Dendritic cell treated with granulocyte-macrophage colony-stimulating factor and Interleukin-4, amounts not matched to agents 40 ng/mL and 50 ng/mL, for 4 days (primary cell): ENCODE results near the gene GAS2L2.

Experiments used
- H3K27ac Mint-ChIP-seq: one replicate; pipeline ENCODE4 v1.8.0; 2022; ENCODE audit warnings: mild to moderate bottlenecking, mixed read lengths
- H3K27me3 Mint-ChIP-seq: one replicate; pipeline ENCODE4 v1.8.0; 2022; ENCODE audit warnings: mild to moderate bottlenecking, mixed read lengths
- H3K36me3 Mint-ChIP-seq: one replicate; pipeline ENCODE4 v1.8.0; 2022; ENCODE audit warnings: low read depth, mixed read lengths
- H3K4me1 Mint-ChIP-seq: one replicate; pipeline ENCODE4 v1.8.0; 2022; ENCODE audit warnings: low read depth, mixed read lengths
- H3K4me3 Mint-ChIP-seq: one replicate; pipeline ENCODE4 v1.8.0; 2022; ENCODE audit warnings: mild to moderate bottlenecking, moderate library complexity, mixed read lengths
- H3K9me3 Mint-ChIP-seq: one replicate; pipeline ENCODE4 v1.8.0; 2022; ENCODE audit warnings: mixed read lengths
- intact Hi-C: fragments of 100-400 bp; cut with micrococcal nuclease; formaldehyde crosslinking; loops from one replicate; pipeline ENCODE4 v1.15.0; 2022

Gene GAS2L2

DNA sequence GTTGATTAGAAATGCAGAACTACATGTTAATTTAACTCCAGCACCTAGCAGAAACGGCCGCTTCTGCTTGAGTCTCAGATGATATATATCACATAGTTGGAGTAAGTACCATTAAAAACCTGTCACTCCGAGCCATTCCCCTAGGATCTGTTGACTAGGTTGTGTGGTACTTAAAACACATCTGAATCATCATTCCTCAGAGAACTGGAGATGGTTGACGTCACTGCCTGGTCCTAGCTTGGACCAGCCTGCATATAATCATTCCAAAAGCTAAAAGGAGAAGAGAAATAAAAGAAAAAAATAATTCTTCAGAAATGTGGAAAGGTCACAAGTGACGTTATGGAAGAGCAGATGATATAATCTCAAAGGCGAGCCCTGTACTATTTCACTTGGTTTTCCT lies 52.9 kb downstream of the GAS2L2 start:
- Mint-ChIP-seq H3K36me3 (peaks cover 41% of the 10 kb centered on the region), H3K9me3 (peaks cover 8% of the 10 kb centered on the region), H3K4me3 (no peak overlapping the region), H3K4me1 (no peaks in the 10 kb centered on the region), H3K27ac (no peak overlapping the region), H3K27me3 (no peaks in the 10 kb centered on the region)
- intact Hi-C loops, result no loop called here

DNA sequence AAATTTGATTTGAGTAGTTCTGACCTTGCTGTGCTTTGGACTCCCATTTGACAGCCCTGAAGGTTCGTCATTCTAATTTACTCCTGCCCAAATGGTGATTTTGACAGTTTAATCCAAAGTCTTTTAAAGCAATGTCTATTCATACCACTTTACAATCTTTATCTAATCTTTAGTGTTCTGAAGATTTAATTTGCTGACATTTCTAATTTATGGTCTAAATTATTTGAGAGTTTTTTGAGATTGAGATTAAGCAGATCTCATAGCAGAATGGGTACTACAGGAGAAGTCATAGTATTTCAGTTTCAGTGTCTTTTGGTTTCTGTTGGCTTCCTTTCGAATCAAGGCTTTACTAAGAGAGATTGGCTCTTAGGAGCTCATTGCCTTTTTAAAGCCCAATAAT lies 54.2 kb downstream of the GAS2L2 start:
- H3K4me1 Mint-ChIP-seq, result no peaks in the 10 kb centered on the region
- no peaks in the 10 kb centered on the region for H3K27me3 Mint-ChIP-seq
- H3K36me3 Mint-ChIP-seq, result peaks cover 54% of the 10 kb centered on the region
- H3K4me3 Mint-ChIP-seq, result no peak overlapping the region
- H3K27ac Mint-ChIP-seq, result no peak overlapping the region
- intact Hi-C loops, result no loop called here
- H3K9me3 Mint-ChIP-seq, result peaks cover 8% of the 10 kb centered on the region

DNA sequence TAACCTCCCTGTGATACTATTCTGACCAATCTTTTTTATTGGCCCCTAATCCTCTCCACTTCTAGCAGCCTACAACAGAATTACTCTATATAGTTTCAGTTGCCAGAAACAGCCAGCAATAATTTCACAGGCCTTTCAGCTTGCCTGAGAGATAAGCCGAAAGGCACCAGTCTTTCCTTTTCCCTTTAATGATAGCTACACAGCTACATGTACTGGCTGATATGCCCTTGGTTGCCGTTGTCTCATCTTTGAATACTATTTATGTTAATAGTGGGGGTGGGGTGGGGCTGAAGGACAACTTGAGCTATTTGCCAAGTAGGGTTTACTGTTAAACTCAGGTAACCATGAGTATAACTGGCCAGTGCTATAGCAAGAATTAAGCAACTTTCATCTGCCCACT lies 57.4 kb downstream of the GAS2L2 start:
- H3K36me3 Mint-ChIP-seq, result peaks cover 44% of the 10 kb centered on the region
- intact Hi-C loops, result no loop called here
- no peak overlapping the region for H3K27ac Mint-ChIP-seq
- H3K27me3 Mint-ChIP-seq, result no peaks in the 10 kb centered on the region
- no peaks in the 10 kb centered on the region for H3K4me1 Mint-ChIP-seq
- H3K9me3 Mint-ChIP-seq, result no peaks in the 10 kb centered on the region
- no peak overlapping the region for H3K4me3 Mint-ChIP-seq

DNA sequence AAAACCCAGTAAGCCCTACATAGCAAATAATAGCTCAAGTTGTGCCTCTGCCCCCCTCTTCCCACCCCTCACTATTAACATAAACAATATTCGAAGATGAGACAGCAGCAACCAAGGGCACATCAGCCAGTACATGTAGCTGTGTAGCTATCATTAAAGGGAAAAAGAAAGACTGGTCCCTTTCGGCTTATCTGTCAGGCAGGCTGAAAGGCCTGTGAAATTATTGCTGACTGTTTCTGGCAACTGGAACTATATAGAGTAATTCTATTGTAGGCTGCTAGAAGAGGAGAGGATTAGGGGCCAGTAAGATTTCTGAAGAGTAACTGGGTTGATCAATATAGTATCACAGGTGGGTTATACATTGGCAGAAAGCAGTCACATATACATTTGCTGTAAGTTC lies 58.1 kb downstream of the GAS2L2 start:
- H3K27me3 Mint-ChIP-seq, result no peaks in the 10 kb centered on the region

More for the DNA sequence above, 58.1 kb downstream of the GAS2L2 start:
- H3K4me1 Mint-ChIP-seq, result no peaks in the 10 kb centered on the region
- H3K9me3 Mint-ChIP-seq, result no peaks in the 10 kb centered on the region
- H3K36me3 Mint-ChIP-seq, result peaks cover 46% of the 10 kb centered on the region
- H3K4me3 Mint-ChIP-seq, result no peak overlapping the region
- intact Hi-C loops, result no loop called here
- H3K27ac Mint-ChIP-seq, result no peak overlapping the region
